Gastrocnemius medialis (tissue), 4 donors: Measurements from ENCODE around the gene GULP1. TPM values are rescaled to one million over a fixed set of nuclear protein-coding genes. Genes with fewer than 3 reads are reported as not detected.

ENCODE experiments used
- ATAC-seq, 2 donors: fragments of 150-250 bp; one replicate each; pipeline ENCODE4 v1.9.1; 2016
- DNase-seq, 2 donors: peaks; one replicate each; pipeline ENCODE4 v3.0.0-alpha.2; 2019
- H3K27ac ChIP-seq, 4 donors: fragments of 200-600 bp; sonication (generic); 1 replicate in 1 of 4; 2 replicates in 3 of 4; pipeline ENCODE4 v1.5.1; 2016 to 2018; ENCODE audit warnings: mild to moderate bottlenecking in 2 of 4, moderate library complexity in 1 of 4
- H3K27me3 ChIP-seq, 3 donors: fragments of 200-600 bp; sonication (generic) in 2 of 3; 1 replicate in 1 of 3; 2 replicates in 2 of 3; pipeline versions ENCODE4 v1.5.1 to v1.6.0; 2016 to 2019; ENCODE audit warnings: mild to moderate bottlenecking in 1 of 3, moderate library complexity in 1 of 3
- H3K36me3 ChIP-seq, 2 donors: fragments of 200-600 bp; sonication (generic) in 1 of 2; one replicate each; pipeline ENCODE4 v1.5.1; 2017 to 2018
- H3K4me1 ChIP-seq, 2 donors: fragments of 200-600 bp; sonication (generic) in 1 of 2; one replicate each; pipeline ENCODE4 v1.5.1; 2016 to 2017; ENCODE audit warnings: mild to moderate bottlenecking in 2 of 2
- H3K4me3 ChIP-seq, 4 donors: fragments of 200-600 bp; sonication (generic) in 3 of 4; 1 replicate in 1 of 4; 2 replicates in 3 of 4; pipeline ENCODE4 v1.5.1; 2016 to 2019; ENCODE audit warnings: mild to moderate bottlenecking in 2 of 4
- H3K9me3 ChIP-seq, 3 donors: fragments of 200-600 bp; sonication (generic) in 2 of 3; 1 replicate in 1 of 3; 2 replicates in 2 of 3; pipeline ENCODE4 v1.5.1; 2016 to 2019
- POLR2A ChIP-seq, 2 donors: fragments of 450-650 bp; IDR thresholded peaks; one replicate each; pipeline ENCODE4 v1.6.1; 2017; ENCODE audit warnings: antibody characterized with exemption in 2 of 2, mild to moderate bottlenecking in 2 of 2, moderate library complexity in 2 of 2
- in situ Hi-C, 4 donors: fragments of 200-750 bp; cut with MboI; loops; one replicate each; pipeline versions ENCODE4 v1.15.0 to v1.8.0; 2017; ENCODE audit warnings: low sequenced_read_pairs in 4 of 4
- intact Hi-C: fragments of 100-400 bp; cut with DNase I; formaldehyde crosslinking; loops from one replicate; pipeline ENCODE4 v1.15.1; 2023; ENCODE audit warnings: low total_unique reads
- total RNA-seq, 4 donors: library from RNA; depleted of rRNA; stranded (reverse); fragments of >200 nt; gene quantifications; one replicate each; pipeline versions ENCODE4 v1.1.0 to v1.2.3, GENCODE V29; 2016
- TF ChIP-seq, protein P1 (sequence below), 5 experiments: fragments of 450-650 bp in 3 of 5; fragments of 200-600 bp in 2 of 5; sonication (generic) in 2 of 5; IDR thresholded peaks in 4 of 5; conservative IDR thresholded peaks in 1 of 5; 1 replicate in 4 of 5; 2 replicates in 1 of 5; pipeline ENCODE4 v1.5.1; 2016 to 2019; ENCODE audit warnings: antibody characterized with exemption in 5 of 5, mild to moderate bottlenecking in 3 of 5, moderate library complexity in 3 of 5

The GULP1 gene
- total RNA-seq, 4 donors from 2014 or later, result 7.3 to 16.4 (median 12.1) TPM

DNA sequence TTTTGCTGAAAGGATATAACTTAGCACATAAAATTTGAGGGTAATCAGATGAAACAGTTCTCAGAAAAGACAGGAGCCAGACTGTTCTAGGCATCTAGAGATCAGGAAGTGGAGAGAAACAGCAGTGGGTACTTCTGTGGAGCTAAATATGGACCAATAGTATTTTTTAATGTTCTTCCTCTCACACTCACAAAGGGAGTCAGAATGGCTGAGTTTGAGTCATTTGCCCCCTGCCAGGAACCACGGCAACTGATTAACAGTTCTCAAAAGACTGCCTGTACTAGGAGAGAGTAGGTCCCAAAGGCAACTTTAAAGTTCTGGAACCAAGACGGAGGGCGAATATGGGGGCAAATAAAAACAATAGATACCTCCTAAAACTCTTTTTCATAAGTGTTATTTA lies 107.5 kb downstream of the GULP1 start:
- Histone ChIP-seq H3K4me1 (peaks cover 0 to 7% of the 10 kb centered on the region in 2 donors), H3K27me3 (no peaks in the 10 kb centered on the region), H3K9me3 (no peaks in the 10 kb centered on the region), H3K36me3 (no peaks in the 10 kb centered on the region), H3K27ac (no peak overlapping the region), H3K4me3 (no peak overlapping the region)
- DNase-seq (no peak), ATAC-seq (no peak)
- TF ChIP-seq, protein P1, sequence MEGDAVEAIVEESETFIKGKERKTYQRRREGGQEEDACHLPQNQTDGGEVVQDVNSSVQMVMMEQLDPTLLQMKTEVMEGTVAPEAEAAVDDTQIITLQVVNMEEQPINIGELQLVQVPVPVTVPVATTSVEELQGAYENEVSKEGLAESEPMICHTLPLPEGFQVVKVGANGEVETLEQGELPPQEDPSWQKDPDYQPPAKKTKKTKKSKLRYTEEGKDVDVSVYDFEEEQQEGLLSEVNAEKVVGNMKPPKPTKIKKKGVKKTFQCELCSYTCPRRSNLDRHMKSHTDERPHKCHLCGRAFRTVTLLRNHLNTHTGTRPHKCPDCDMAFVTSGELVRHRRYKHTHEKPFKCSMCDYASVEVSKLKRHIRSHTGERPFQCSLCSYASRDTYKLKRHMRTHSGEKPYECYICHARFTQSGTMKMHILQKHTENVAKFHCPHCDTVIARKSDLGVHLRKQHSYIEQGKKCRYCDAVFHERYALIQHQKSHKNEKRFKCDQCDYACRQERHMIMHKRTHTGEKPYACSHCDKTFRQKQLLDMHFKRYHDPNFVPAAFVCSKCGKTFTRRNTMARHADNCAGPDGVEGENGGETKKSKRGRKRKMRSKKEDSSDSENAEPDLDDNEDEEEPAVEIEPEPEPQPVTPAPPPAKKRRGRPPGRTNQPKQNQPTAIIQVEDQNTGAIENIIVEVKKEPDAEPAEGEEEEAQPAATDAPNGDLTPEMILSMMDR (IDR thresholded peaks at IDR 0.05 in 4 of 5, conservative IDR thresholded peaks at IDR 0.05 in 1 of 5), result no peak
- TF ChIP-seq POLR2A (IDR thresholded peaks at IDR 0.05), result no peak
- in situ Hi-C loops (no loop called here), intact Hi-C loops (no loop called here)

DNA sequence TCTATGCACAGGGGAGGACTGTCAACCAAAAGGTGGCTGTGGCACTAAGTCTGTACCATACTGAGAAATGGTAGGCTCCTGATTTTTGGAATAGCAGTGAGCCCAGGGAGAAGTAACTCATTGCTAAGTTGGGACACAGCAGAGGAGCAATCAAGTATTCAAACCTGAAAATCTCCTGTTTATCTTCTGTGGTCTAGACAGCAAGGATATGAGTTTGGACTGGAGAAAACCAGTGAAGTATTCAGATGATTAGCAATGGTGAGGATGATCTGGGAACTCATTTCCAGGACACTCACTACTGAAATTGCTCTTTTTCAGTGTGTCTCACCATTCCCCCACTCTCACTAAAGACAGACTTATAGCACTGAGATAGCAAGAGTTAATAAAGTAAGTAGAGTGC lies 112.0 kb downstream of the GULP1 start:
- no peak for ATAC-seq
- peaks cover 0 to 8% (median 0%) of the 10 kb centered on the region in 3 donors for H3K9me3 ChIP-seq
- DNase-seq, result no peak
- intact Hi-C loops, result no loop called here
- H3K36me3 ChIP-seq, result no peaks in the 10 kb centered on the region
- no peak for TF ChIP-seq POLR2A (IDR thresholded peaks at IDR 0.05)
- TF ChIP-seq, protein P1 (IDR thresholded peaks at IDR 0.05 in 4 of 5, conservative IDR thresholded peaks at IDR 0.05 in 1 of 5), result no peak
- in situ Hi-C loops, result no loop called here
- no peak overlapping the region for H3K4me3 ChIP-seq
- no peak overlapping the region for H3K27ac ChIP-seq
- no peaks in the 10 kb centered on the region for H3K27me3 ChIP-seq
- H3K4me1 ChIP-seq, result no peaks in the 10 kb centered on the region

DNA sequence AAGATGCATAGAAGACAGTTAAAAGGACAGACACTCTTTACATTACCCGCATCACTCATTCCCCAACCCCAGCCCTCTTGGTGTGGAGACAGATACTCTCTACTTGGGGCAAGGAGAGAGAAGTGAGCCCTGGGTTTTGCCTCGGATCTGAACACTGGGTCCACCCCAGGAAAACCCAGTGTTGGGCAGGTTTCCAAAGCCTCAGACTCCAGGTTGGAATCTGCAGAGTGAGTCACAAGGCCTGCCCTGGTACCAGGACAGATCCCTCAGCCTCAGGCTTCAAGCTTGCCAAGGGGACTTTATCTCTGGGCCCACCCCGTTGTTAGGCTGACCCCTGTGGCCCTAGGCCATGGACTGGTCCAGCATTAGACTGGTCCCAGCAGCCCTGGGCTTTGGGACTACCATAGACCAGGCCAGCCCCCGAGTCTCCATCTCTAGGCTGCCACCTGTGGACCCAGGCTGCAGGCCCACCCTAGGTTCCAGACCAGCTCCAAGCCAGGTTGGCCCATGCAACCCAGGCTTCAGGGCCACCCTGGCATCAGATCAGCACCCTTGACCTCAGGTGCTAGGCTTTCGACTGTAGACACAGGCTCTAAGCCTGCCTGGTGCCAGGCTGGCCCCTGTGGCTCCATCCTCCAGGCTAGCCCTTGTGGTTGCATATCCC lies 112.8 kb downstream of the GULP1 start:
- no peaks in the 10 kb centered on the region for H3K4me1 ChIP-seq
- H3K27ac ChIP-seq, result no peak overlapping the region
- TF ChIP-seq, protein P1 (IDR thresholded peaks at IDR 0.05 in 4 of 5, conservative IDR thresholded peaks at IDR 0.05 in 1 of 5), result no peak
- no peak for TF ChIP-seq POLR2A (IDR thresholded peaks at IDR 0.05)
- no peak overlapping the region for H3K4me3 ChIP-seq
- no peaks in the 10 kb centered on the region for H3K36me3 ChIP-seq
- ATAC-seq, result no peak
- DNase-seq, result no peak
- peaks cover 0 to 8% (median 0%) of the 10 kb centered on the region in 3 donors for H3K9me3 ChIP-seq
- intact Hi-C loops, result no loop called here
- no peaks in the 10 kb centered on the region for H3K27me3 ChIP-seq
- in situ Hi-C loops, result no loop called here

DNA sequence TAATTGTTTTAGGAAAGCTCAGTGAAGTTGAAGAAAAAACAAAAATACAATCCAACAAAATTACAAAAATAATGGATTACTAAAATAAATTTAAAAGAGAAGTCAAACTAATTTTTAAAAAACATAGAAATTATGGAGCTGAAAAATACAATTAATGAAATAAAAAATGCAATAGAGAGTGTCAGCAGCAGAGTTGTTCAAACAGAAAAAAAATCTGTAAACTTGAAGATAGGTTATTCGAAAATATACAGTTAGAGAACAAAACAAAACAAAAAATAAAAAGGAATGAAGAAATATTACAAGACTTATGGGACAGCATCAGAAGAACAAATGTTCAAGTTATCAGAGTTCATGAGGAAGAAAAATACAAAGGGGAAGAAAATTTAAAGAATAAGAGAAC lies 114.7 kb downstream of the GULP1 start:
- Histone ChIP-seq H3K27me3 (no peaks in the 10 kb centered on the region), H3K9me3 (peaks cover 0 to 8% (median 0%) of the 10 kb centered on the region in 3 donors), H3K27ac (no peak overlapping the region), H3K4me3 (no peak overlapping the region), H3K4me1 (no peaks in the 10 kb centered on the region), H3K36me3 (no peaks in the 10 kb centered on the region)
- intact Hi-C loops (no loop called here), in situ Hi-C loops (no loop called here)
- no peak for TF ChIP-seq POLR2A (IDR thresholded peaks at IDR 0.05)
- TF ChIP-seq, protein P1 (IDR thresholded peaks at IDR 0.05 in 4 of 5, conservative IDR thresholded peaks at IDR 0.05 in 1 of 5), result no peak
- no peak for DNase-seq
- ATAC-seq, result no peak
